DOHH2 (cell line): Measurements from ENCODE around the gene SLC2A6.

Experiments
- H3F3A ChIP-seq: fragments of 200-600 bp; sonication (generic), shearing (Covaris generic); 2 replicates; pipeline ENCODE4 v1.6.0; 2016; ENCODE audit warnings: antibody characterized with exemption, mild to moderate bottlenecking; ENCODE audit not compliant: control insufficient read depth, insufficient read depth
- H3K27ac ChIP-seq: fragments of 200-600 bp; sonication (generic); 2 replicates; pipeline ENCODE4 v1.5.1; 2014; ENCODE audit warnings: low read depth, mild to moderate bottlenecking, low read length, moderate library complexity
- H3K27me3 ChIP-seq: fragments of 200-600 bp; sonication (generic); 2 replicates; pipeline ENCODE4 v1.6.1; 2014; ENCODE audit warnings: mild to moderate bottlenecking, low read length, mixed read lengths; ENCODE audit not compliant: control insufficient read depth
- H3K36me3 ChIP-seq: fragments of 200-600 bp; sonication (generic); 2 replicates; pipeline ENCODE4 v1.6.1; 2014; ENCODE audit warnings: mild to moderate bottlenecking, low read length, moderate library complexity, mixed read lengths; ENCODE audit not compliant: control insufficient read depth
- H3K4me1 ChIP-seq: fragments of 200-600 bp; sonication (generic); 2 replicates; pipeline ENCODE4 v1.6.1; 2014; ENCODE audit warnings: mild to moderate bottlenecking, low read length, mixed read lengths; ENCODE audit not compliant: control insufficient read depth
- H3K4me2 ChIP-seq: fragments of 200-600 bp; sonication (generic); 2 replicates; pipeline ENCODE4 v1.6.0; 2014; ENCODE audit warnings: mild to moderate bottlenecking, low read length, moderate library complexity
- H3K4me3 ChIP-seq: fragments of 200-600 bp; sonication (generic); 2 replicates; pipeline ENCODE4 v1.5.1; 2014; ENCODE audit warnings: mild to moderate bottlenecking, low read length, mixed read lengths
- H3K79me2 ChIP-seq: fragments of 200-600 bp; sonication (generic); 2 replicates; pipeline ENCODE4 v1.6.1; 2014; ENCODE audit warnings: mild to moderate bottlenecking, low read length, mixed read lengths; ENCODE audit not compliant: control insufficient read depth
- H3K9me2 ChIP-seq: fragments of 200-600 bp; sonication (generic); replicated peaks from 2 replicates; pipeline ENCODE4 v1.6.1; 2014; ENCODE audit warnings: mild to moderate bottlenecking, low read length, mixed read lengths; ENCODE audit not compliant: control insufficient read depth
- H3K9me3 ChIP-seq: fragments of 200-600 bp; sonication (generic); 2 replicates; pipeline ENCODE4 v1.6.1; 2014; ENCODE audit warnings: antibody characterized with exemption, low read length, mixed read lengths; ENCODE audit not compliant: control insufficient read depth, insufficient read depth
- H4K20me1 ChIP-seq: fragments of 200-600 bp; sonication (generic); 2 replicates; pipeline ENCODE4 v1.6.0; 2014; ENCODE audit warnings: low read depth, mild to moderate bottlenecking, antibody characterized with exemption, low read length, moderate library complexity; ENCODE audit not compliant: control insufficient read depth, insufficient read depth
- CTCF ChIP-seq: fragments of 200-600 bp; sonication (generic); IDR thresholded peaks from one replicate; pipeline ENCODE4 v1.5.1; 2014; ENCODE audit warnings: antibody characterized with exemption, mild to moderate bottlenecking, low read depth, low read length; ENCODE audit not compliant: poor library complexity, severe bottlenecking
- EZH2phosphoT487 ChIP-seq: fragments of 200-600 bp; sonication (generic); IDR thresholded peaks from 2 replicates; pipeline ENCODE4 v1.6.1; 2017; ENCODE audit warnings: borderline replicate concordance, mild to moderate bottlenecking, antibody characterized with exemption, low read length, moderate library complexity, mixed read lengths

SLC2A6 gene

GRCh38 chr9:133512253-133513213 is 33.6 kb upstream of the SLC2A6 start:
- H3K4me2 ChIP-seq = no peak overlapping the region
- no peak for TF ChIP-seq CTCF
- TF ChIP-seq EZH2phosphoT487 = no peak
- no peak overlapping the region for H3K27ac ChIP-seq
- no peaks in the 10 kb centered on the region for H3K9me2 ChIP-seq
- no peaks in the 10 kb centered on the region for H3K4me1 ChIP-seq
- no peaks in the 10 kb centered on the region for H3K79me2 ChIP-seq
- no peaks in the 10 kb centered on the region for H4K20me1 ChIP-seq
- H3K9me3 ChIP-seq = peaks cover 12% of the 10 kb centered on the region; the same call in 1 of the 2 replicates
- H3F3A ChIP-seq = 0 out of 2 replicates have a peak, but pooled peaks cover 5% of the 10 kb centered on the region
- no peaks in the 10 kb centered on the region for H3K36me3 ChIP-seq
- no peaks in the 10 kb centered on the region for H3K27me3 ChIP-seq
- H3K4me3 ChIP-seq = no peak overlapping the region

- Histone ChIP-seq H3K27me3 (no peaks in the 10 kb centered on the region), H3K79me2 (no peaks in the 10 kb centered on the region), H3F3A (0 out of 2 replicates have a peak, but pooled peaks cover 5% of the 10 kb centered on the region), H3K4me2 (no peak overlapping the region), H3K36me3 (no peaks in the 10 kb centered on the region), H3K27ac (no peak overlapping the region), H3K9me3 (peaks cover 12% of the 10 kb centered on the region; the same call in 1 of the 2 replicates), H3K4me1 (no peaks in the 10 kb centered on the region), H3K4me3 (no peak overlapping the region), H4K20me1 (no peaks in the 10 kb centered on the region), H3K9me2 (no peaks in the 10 kb centered on the region)
- TF ChIP-seq EZH2phosphoT487 (no peak), CTCF (no peak)
These were observed 32.7 kb upstream of the SLC2A6 start for GRCh38 chr9:133511607-133512006.

- Histone ChIP-seq H3K27me3 (no peaks in the 10 kb centered on the region), H3K27ac (no peak overlapping the region), H3K4me2 (no peak overlapping the region), H4K20me1 (no peaks in the 10 kb centered on the region), H3K36me3 (no peaks in the 10 kb centered on the region), H3F3A (0 out of 2 replicates have a peak, but pooled peaks cover 5% of the 10 kb centered on the region), H3K4me1 (no peaks in the 10 kb centered on the region), H3K79me2 (no peaks in the 10 kb centered on the region), H3K4me3 (no peak overlapping the region), H3K9me3 (peaks cover 12% of the 10 kb centered on the region; the same call in 1 of the 2 replicates), H3K9me2 (no peaks in the 10 kb centered on the region)
- no peak for TF ChIP-seq EZH2phosphoT487
- no peak for TF ChIP-seq CTCF
These were observed 32.1 kb upstream of the SLC2A6 start for GRCh38 chr9:133510926-133511505.
